Renal cortical epithelial cell (primary cell): ENCODE measurements around the gene BORCS5. TPM values are rescaled to one million over a fixed set of nuclear protein-coding genes. Genes with fewer than 3 reads are reported as not detected.
A peak's percentile ranks its signal among the peaks of the same experiment; 100 is the strongest.
"Not testable (repeated sequence)": the region's sequence is repeated elsewhere in the genome, so short reads cannot be mapped to it uniquely, and the experiment has no call there.

Source experiments
- DNase-seq: peaks from one replicate; pipeline ENCODE4 v3.0.0-alpha.2; 2011; ENCODE audit warnings: low read depth
- total RNA-seq: library from RNA; depleted of rRNA; stranded (reverse); fragments of >200 nt; gene quantifications from 2 replicates; pipeline ENCODE4 v1.2.3, GENCODE V29; 2014

Gene BORCS5
- total RNA-seq, 1 donor from 2014 or later: 10.0 TPM

DNA sequence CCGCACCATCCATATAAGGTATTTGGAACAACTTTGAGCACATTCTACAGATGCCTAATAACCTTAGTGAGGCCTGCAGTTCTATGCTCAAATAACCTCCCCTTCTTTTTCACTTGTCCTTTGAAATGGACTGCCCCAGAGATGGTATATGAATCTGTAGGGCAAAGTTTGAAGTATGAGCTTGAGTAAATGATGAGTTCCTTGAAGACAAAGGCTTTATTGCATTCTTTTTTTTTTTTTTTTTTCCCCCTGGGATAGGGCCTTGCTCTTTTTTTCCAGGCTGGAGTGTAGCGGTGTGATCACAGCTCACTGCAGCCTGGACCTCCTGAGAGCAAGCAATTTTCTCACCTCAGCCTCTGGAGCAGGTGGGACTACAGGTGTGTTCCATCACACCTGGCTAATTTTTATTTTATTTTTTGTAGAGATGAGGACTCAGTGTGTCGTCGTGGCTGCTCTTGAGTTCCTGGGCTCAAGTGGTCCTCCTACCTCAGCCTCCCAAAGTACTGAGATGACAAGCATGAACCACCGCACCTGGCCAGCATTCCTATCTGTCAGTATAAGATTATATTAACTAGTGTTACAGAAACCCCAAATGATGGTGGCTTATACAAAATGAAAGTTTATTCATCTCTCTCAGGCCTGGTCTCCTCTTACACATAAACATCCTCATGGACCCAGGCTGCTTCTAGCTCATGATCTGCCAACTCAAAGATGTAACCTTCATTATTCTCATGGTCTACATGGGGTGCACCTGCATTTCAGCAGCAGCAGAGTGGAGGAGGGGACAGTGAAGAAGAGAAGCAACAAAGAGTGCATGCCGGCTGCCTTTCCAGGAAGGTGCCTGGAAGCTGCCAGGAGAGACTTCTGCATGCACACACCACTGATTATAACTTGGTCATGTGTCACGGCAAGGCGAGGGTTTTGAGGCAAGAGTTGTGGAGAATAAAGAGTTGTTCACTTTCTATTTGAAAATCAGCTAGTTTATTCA lies 104.4 kb downstream of the BORCS5 start:
- DNase-seq: no peak

DNA sequence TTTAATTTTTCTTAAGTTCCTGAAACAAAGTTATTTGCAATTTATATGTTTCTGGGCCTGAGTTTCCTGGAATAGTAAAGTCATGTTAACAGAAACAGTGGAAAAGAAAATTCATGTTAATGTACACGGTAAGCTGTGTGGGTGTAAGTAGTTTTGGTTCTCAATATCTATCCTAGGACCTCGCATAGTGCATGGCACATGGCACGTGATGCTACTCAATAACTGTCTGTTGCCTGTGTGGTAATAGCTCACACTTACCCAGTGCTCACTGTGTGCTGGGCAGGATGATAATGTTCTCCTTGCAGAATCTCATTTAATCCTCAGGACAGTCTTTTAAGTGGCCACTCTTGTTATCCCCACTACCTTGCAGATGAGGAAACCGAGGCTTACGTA lies 105.0 kb downstream of the BORCS5 start:
- no peak for DNase-seq

DNA sequence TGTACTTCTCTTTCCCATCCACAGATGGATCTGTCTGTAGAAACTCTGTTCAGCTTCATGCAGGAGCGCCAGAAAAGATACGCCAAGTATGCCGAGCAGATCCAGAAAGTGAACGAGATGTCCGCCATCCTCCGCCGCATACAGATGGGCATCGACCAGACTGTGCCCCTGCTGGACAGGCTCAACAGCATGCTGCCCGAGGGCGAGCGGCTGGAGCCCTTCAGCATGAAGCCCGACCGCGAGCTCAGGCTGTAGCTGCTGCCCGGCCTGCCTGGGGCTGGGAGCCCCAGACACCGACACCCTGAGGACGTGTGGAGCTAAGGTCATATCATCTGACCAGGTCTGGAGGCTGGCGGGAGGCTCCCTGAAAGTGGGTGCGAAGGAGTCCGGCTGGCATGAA lies 108.6 kb downstream of the BORCS5 start:
- DNase-seq: no peak

DNA sequence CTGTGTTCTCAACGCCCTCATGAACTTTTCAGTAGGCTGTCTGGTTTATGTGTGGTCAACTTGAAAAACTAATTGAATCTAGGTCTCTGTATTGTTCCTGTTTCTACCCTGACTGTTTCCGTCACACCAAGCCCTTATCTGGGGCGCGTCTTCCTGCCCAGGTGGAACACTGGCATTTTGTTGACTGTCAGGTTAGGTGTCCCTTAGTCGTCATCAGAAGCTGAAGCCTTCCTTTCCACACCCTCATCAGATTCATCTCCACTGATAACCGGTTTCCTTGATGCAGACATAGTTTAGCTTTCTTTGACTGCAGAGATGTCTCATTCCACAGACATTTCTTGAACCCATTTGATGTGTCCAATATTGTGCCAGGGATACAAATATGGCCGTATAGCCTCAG lies 109.3 kb downstream of the BORCS5 start:
- no peak for DNase-seq

DNA sequence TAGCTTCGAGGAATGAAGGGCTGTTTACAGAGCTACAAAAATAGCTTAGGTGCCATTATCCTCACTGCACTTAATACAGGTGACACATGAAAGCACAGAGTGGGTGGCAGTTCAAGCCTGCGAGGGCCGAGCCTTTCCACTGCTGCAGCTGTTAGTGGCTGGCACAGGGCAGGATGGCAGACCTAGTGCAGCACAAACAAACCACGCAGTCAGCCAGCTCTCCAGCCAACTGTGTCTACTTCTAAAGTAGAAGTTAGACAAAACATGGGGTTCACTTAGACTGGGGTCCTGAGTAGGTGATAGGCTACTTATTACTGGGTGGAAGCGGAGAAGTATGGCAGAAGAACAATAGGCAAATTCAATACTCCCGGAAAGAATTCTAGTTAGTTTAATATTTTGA lies 110.4 kb downstream of the BORCS5 start:
- DNase-seq: no peak

DNA sequence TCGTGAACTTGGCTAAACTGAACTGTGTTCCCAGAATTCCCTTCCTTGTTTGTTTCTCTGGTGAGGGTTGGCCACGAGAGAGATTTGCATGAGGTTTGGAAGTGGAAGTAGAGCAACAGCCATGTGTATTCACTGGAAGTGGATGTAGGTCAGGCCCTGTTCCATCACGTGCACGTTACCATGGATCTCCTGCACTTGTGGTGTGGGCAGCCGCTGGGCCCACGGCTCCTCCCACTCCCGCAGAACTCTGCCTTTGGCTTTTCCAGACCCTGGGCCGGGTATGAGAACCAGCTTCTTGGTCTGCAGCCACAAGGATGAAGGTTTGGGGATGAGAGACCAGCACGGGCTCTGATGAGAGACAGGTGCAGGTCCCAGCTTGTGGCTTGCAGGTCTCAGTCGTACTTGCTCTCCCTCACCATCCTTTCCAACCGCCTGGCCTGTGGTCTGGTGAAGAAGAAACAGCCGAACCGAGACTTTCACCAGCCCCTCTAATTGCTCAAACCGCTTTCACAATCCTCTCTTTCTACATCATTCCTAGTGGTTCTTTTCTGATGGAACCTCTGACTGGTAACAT lies 110.9 kb downstream of the BORCS5 start:
- DNase-seq: peak; percentile 16

DNA sequence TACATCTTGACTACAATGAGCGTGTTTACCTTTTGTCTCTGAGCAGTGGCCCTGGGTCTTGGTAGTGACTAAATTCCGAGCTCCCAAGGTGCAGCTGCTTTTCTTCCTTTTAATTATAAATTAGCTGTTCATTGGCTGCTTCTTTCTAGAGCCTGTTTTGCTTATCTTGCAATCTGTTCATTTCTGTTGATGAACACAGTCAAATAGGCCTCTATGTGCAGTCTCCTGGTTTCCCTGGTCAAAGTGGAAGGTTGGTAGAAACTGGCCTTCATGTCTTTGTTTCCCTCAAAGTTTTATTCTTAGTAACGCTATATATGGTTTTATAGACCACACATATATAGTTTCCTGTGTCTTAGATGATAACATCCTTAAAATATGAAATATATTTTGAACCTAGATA lies 111.7 kb downstream of the BORCS5 start:
- DNase-seq: no peak

DNA sequence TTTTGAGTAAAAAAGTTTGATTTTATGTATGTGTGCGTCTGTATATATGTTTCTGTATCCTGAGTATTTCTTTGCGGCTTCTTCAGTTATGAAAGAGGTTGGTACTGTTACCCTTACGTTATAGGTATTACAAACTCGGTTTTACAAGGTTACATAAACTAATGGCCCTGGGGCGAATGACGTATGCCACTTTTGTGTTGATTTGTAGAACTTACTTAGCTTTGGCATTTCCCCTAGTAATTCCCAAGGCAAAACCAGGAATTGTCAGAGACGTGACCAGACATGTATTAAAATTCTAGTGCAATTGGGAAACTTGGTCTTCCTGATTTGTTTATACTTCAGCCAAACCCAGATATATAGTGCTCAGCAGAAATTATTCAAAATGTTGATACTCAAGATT lies 112.5 kb downstream of the BORCS5 start:
- DNase-seq: peak; percentile 31

DNA sequence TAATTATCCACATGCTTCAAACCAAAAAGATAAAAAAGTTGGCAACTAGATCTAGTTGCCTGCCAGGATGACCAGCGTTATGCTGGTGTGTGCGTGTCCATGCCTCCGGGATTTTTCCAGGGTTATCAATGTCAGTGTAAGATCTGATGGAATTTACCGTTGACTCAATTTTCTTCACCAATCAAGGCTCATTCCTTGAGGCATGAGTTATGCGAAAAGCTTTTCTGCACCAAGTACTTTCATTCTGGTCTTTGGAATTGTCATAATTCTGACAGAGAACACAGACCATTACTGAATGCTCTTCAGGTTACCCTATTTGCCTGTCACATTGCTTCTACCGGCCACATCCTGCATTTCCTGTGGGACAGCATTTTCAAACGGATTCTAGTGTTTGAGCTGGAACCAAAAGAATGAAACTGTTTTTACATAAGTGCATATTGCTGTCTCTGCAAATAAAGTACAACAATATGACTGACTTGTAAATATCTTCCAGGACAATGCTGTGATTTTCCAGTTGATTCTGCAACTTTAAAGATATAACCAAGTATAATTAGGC lies 114.0 kb downstream of the BORCS5 start:
- DNase-seq: no peak

DNA sequence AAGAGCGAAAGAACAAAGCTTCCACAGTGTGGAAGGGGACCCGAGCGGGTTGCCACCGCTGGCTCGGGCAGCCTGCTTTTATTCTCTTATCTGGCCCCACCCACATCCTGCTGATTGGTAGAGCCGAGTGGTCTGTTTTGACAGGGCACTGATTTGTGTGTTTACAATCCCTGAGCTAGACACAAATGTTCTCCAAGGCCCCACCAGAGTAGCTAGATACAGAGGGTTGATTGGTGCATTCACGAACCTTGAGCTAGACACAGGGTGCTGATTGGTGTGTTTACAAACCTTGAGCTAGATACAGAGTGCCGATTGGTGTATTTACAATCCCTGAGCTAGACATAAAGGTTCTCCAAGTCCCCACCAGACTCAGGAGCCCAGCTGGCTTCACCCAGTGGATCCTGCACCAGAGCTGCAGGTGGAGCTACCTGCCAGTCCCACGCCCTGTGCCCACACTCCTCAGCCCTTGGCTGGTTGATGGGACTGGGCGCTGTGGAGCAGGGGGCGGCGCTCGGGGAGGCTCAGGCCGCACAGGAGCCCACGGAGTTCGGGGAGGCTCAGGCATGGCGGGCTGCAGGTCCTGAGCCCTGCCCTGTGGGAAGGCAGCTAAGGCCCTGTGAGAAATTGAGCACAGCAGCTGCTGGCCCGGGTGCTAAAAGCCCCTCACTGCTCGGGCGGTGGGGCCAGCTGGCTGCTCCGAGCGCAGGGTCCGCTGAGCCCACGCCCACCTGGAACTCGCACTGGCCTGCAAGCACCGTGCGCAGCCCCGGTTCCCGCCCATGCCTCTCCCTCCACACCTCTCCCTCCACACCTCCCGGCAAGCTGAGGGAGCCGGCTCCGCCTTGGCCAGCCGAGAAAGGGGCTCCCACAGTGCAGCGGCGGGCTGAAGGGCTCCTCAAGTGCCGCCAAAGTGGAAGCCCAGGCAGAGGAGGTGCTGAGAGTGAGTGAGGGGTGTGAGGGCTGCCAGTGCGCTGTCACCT lies 115.4 kb downstream of the BORCS5 start:
- DNase-seq: not testable (repeated sequence)

DNA sequence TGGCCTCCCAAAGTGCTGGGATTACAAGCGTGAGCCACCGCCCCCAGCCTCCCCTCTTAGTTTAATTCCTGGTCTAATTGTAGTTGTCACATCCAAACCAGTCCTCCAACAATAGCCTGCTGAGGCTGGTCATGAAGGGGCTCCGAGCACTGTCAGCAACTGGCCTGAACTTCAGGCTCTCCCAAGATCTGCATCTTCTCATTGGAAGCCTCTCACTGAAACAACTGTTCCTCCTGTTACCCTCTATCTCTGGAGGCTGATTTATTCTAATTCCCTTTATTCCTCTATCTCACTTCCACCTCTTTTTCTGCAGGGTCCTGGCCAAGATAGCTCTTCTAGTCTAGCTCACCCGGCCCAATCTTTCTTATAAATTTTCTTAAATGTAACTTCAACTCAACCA lies 116.3 kb downstream of the BORCS5 start:
- no peak for DNase-seq

DNA sequence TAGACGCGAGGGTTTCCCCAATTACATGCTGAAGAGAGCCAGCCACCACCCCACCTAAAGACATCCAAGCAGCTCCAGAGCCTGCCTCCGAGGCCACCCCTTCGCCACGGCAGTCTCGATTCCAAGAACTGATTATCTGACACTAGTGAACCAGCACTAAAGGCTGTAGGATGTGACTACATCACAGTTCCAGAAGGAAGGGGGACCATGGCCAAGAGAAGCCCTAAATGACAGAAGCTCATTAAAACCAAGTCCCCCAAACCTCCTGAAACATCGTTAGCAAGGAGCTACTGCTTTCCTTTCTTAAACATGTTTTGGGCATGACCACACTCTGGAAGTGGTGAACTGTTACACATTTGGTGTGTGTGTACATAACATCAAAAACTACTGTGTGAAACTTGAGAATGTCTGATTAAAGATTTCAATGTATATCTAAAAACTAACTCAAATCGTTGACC lies 117.6 kb downstream of the BORCS5 start:
- no peak for DNase-seq

DNA sequence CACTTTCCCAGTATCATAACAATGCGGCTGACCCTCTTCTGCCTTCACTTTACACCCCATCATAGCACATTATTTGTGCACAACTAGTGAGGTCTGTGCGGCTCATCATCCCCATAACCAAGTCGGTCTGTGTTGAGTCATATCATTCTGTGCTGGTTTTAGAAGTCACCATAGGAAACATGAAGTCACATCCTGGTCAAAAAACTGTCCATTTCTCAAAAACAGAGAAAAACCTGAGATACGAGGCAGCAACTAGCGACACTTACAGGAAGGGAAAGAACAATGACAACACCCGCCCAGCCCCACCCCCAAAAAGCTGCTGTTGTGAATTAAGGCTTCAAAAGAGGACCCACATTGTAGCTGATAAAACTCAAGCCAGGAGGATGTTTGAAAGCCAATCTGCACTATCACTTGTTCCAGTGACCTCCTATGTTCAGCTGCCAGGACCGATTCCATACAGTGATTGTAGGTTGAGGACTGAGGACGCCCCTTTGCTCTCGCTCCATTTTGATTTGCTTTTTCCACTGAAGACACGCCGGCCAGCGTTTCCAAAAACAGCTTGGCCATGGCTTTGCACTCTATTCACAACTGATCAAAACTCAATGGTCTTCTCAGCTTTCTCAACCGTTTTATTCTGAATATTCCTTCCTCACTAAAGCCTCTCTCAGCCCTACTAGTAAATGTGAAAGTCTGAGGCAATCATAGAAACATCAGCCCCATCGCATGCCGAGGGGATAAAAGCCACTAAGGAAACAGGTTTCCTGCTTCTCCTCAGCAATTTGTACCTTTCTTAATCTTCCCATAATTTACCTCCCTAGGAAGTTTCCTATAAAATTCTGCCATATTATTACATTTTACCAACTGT lies 118.3 kb downstream of the BORCS5 start:
- DNase-seq: no peak

DNA sequence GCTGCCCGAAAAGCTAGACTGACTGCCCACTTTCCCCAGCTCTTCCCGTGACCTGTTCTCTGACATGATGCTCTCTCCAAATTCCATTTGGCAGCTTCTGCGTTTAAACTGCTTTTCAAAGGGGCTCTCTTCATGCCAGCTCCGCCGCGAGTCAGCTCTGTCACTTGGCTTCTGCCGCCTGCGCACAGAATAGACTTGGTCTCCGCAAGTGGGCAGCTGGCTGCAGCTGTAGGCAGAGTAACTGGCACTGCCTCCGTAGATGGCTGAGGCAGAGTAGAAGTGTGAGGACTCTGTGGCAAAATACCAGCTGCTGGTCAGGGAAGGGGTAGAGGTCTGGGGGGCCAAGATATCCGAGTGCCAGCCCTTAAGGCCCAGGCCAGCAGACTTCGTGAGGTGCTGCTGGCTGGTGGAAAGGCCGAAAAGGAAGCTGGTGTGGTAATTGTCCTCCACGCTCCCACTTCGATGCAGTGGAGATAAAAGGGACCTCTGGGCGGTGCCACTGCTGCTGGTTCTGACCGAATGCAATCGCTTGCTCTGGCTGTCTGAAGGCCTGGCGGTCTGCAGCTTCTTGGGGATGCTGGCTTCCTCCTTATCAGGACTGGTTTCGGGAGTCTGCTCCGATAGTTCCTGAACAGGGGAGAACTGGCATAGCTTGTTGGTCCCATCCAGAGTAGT lies 120.1 kb downstream of the BORCS5 start:
- no peak for DNase-seq

DNA sequence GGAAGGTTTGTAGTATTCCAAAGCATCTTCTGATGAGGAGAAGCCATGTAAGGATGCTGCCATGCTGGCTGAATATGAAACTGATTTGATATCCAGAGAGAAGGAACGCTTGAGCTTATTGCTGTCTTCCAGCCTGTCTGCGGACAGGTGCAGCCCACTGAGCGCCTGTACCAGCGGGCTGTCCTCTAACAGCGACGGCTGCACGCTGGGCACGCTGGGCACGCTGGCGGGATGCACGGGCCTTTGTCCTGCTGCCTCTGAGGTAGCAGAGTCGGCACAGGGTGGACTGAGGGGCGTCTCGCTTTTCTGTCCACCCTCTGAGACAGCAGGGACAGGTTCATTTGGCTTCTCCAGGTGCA lies 120.6 kb downstream of the BORCS5 start:
- DNase-seq: no peak

DNA sequence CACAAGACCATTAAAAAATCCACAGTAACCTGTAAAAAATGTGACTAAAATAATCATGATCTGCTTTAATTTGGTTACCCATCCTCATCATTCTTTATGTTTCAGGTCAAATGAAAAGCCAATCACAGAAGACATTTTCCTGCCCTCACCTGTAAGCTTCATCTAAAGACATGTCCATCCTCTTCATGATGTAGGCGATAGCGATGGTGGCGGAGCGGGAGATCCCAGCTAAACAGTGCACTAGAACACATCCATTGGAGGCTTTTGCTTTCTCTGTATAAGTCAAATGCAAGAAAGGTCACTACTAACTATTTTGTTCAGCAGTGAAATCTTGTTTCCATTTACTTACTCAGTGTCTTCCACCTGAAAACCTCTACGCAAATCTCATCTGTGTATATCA lies 123.2 kb downstream of the BORCS5 start:
- no peak for DNase-seq

DNA sequence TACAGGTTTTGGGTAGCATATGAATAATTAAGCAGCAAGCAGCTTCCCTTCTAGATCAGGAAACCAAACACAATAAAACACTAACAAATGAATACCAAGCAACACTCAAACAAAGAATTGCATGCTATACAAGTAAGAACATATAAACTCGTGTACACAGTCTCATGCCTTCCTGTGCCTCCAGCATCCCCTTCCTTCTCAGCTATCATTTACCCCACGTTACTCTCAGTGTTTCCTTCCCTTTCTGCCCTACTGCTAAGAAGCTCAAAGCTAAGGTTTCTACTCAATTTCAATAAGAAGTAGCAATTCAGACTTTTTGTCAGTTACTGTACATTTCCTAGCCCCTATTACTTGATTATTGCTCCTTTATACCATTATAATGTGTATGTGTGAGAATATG lies 124.8 kb downstream of the BORCS5 start:
- no peak for DNase-seq

DNA sequence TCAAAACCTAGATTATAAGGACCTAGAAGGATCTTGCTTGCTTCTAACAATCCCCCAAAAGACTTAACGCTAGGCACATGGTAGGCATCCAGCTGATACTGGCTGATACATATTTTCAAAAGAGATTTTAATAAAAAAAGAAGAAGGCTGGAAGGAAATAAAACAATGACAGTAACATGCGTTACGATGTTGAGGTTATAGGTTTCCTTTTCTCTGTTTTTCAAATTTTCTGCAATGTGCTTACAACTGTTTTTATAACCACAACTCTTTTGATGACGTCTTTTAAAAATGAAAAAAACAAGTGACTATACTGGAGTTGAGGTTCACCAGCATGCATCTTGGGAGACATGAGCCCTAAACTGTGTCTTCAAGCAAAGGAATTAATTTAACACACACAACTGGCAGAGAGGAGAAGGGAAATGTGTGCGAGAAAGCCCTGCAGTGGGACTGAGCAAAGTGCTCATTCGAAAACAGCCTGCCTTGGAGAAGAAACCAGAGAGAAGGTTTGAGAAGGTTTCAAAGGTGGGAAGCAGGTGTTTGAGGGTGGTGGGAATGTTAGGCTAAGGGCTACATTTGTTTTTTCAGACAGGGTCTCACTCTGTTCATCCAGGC lies 125.4 kb downstream of the BORCS5 start:
- DNase-seq: no peak

DNA sequence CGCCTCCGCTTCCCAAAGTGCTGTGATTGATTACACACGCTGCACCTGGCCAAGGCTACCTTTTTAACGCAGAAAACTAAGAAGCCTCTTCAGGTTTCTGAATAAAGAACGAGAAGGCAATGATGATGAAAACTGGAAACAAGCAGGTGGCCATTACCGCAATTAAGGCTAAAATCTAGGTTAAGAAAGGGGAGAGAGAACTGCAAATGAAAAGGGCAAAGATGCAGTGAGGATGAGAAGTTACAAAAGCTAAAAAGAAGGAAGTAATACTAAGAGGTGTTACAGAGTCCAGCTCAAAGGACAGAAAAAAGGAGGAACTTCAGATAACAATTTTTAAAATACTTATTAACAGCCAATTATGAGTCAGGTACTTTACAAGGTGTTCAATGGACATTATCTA lies 126.1 kb downstream of the BORCS5 start:
- no peak for DNase-seq

DNA sequence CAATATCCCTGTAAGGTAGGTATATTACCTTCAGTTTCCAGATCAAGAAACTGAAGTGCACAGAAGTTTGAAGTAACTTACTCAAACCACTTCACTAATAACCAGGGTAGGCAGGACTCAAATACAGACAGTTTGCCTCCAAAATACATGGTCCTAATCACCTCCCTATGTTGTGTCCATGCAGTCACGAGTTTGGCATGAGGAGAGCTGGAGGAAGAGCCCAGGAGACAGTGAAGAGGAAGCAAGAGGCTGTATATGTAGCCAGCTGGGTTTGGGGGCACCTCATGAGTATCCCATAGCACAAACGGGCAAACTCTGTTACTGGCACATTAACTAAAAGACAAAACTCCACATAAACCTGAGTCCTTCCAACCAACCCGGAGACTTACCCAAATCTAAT lies 126.6 kb downstream of the BORCS5 start:
- DNase-seq: no peak
